ENCODE measurements around the gene ADAMTSL4. TPM values are rescaled to one million over a fixed set of nuclear protein-coding genes. Genes with fewer than 3 reads are reported as not detected.

ADAMTSL4 gene
- total RNA-seq, 1 experiment from 2014 or later: 4.3 TPM

GRCh38 chr1:150532860-150533259 is 16.3 kb upstream of the ADAMTSL4 start:
- Histone ChIP-seq H3K79me2 (ENCODE audit: insufficient read depth, low read length) (no peaks in the 10 kb centered on the region), H3K27ac (ENCODE audit: low read depth, low read length) (no peak overlapping the region), H3K9ac (ENCODE audit: low read length) (no peak overlapping the region), H3K4me1 (ENCODE audit: control insufficient read depth in 1 of 2, insufficient read depth in 2 of 2, low read length in 2 of 2) (peaks cover 6 to 35% of the 10 kb centered on the region in 2 experiments; a peak in 3 of 4 replicates), H3K9me2 (ENCODE audit: insufficient read depth) (no peaks in the 10 kb centered on the region), H4K20me1 (ENCODE audit: insufficient read depth) (no peaks in the 10 kb centered on the region), H3K4me2 (ENCODE audit: low read length) (no peak overlapping the region), H3K36me3 (ENCODE audit: control insufficient read depth in 1 of 2, insufficient read depth in 2 of 2, low read length in 2 of 2) (no peaks in the 10 kb centered on the region), H2AFZ (ENCODE audit: low read depth, low read length, poor library complexity, severe bottlenecking) (no peak overlapping the region), H3K27me3 (ENCODE audit: insufficient read depth, low read length) (no peaks in the 10 kb centered on the region), H3K9me3 (ENCODE audit: control insufficient read depth in 1 of 2, insufficient read depth in 1 of 2, low read depth in 1 of 2, low read length in 2 of 2) (no peaks in the 10 kb centered on the region), H3K4me3 (replicated peaks in 1 of 2; ENCODE audit: low read depth in 1 of 2, low read length in 2 of 2) (no peak overlapping the region)
- POLR2A ChIA-PET: interaction anchor here (1.1 to 1.4 kb wide), 2 partner anchors 17 to 273 kb away, joined by 3 to 5 read pairs; partner anchors contain the start of gene FALEC
- DNase-seq (ENCODE audit: low read depth, low spot score): no peak
- no peak for TF ChIP-seq ELF1 (IDR thresholded peaks at IDR 0.05; ENCODE audit: borderline replicate concordance, low read depth)
- TF ChIP-seq, protein P1, sequence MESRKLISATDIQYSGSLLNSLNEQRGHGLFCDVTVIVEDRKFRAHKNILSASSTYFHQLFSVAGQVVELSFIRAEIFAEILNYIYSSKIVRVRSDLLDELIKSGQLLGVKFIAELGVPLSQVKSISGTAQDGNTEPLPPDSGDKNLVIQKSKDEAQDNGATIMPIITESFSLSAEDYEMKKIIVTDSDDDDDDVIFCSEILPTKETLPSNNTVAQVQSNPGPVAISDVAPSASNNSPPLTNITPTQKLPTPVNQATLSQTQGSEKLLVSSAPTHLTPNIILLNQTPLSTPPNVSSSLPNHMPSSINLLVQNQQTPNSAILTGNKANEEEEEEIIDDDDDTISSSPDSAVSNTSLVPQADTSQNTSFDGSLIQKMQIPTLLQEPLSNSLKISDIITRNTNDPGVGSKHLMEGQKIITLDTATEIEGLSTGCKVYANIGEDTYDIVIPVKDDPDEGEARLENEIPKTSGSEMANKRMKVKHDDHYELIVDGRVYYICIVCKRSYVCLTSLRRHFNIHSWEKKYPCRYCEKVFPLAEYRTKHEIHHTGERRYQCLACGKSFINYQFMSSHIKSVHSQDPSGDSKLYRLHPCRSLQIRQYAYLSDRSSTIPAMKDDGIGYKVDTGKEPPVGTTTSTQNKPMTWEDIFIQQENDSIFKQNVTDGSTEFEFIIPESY (IDR thresholded peaks at IDR 0.05; ENCODE audit: extremely low read depth, insufficient replicate concordance, low read length): no peak
- no peak for TF ChIP-seq JUND (IDR thresholded peaks at IDR 0.05)
- TF ChIP-seq, protein P2, sequence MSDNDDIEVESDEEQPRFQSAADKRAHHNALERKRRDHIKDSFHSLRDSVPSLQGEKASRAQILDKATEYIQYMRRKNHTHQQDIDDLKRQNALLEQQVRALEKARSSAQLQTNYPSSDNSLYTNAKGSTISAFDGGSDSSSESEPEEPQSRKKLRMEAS (IDR thresholded peaks at IDR 0.05): no peak
- no peak for TF ChIP-seq RAD21 (IDR thresholded peaks at IDR 0.05; ENCODE audit: low read depth)
- TF ChIP-seq REST (IDR thresholded peaks at IDR 0.05; ENCODE audit: low read depth): no peak
- no peak for TF ChIP-seq EGR1 (IDR thresholded peaks at IDR 0.05; ENCODE audit: low read depth)
- no peak for TF ChIP-seq SRF (IDR thresholded peaks at IDR 0.05; ENCODE audit: low read depth)
- BruUV-seq (replicated peaks): no TSS peak
- CTCF ChIA-PET: interaction anchor here (0.6 to 2.1 kb wide), 20 partner anchors 11 to 473 kb away, joined by 3 to 19 read pairs (median 4); partner anchors contain the start of genes ADAMTSL4, ENSA, FALEC and MINDY1
- RAD21 ChIA-PET (ENCODE audit: low non-redundant PET in 1 of 2, low total read pairs in 2 of 2, uncharacterized antibody in 2 of 2, unreplicated experiment in 2 of 2): no interaction called here
- intact Hi-C loops (cut with micrococcal nuclease): loop anchor here (1.0 to 5.0 kb wide), 2 partner anchors 69 to 276 kb away; partner anchors contain the start of gene CA14
- ATAC-seq: 0 out of 2 replicates have a peak, but pooled peaks have one; percentile 6
